Measurements from ENCODE around the gene WDFY2.

Gene WDFY2

DNA sequence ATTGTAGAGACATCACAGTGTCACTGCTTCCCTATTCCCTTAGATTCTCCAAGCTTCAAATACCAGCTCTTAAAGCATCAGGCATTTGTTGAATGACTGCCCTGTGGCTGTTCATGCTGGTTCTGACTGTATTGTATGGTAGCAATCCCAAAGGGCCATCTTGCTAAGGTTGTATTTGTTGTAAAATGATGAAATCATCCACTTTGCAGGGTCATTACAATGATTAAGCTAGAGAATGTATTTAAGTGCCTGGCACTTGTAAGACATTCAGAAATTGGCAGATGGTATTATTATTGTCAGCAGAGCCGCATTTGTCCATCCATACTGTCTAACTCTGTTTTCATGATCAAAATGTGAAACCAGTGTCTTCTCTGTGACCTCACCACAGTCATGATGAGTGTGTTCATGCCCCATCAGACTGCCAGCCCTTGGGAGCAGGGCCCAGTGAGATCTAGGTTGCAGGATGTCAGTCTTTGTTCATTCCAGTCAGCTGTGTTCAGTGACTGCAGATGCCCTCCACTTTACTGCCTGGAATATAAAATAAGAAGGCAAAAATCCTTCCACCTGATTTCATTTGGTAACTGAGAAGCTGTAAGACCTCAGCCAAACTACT, 133.6 kb downstream of the WDFY2 start:
- no peak for DNase-seq

DNA sequence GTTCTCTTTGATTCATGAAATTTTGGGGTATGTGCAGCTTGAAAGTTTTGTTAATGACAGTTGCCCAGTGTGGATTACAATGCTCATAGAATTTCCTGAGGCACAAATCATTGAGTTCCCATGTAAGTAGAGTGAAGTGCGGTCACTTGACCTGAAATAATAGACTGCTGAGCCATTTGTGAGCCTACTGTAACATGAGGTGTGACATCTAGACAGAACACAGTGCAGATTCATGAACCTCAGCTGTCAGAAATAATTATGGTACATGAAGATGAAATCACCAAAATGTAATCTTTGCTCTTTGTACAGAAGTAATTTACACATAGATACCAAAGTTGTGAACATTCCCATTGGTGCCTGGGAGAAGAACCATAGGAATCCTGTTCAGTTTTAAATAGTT, 135.1 kb downstream of the WDFY2 start:
- DNase-seq: no peak

DNA sequence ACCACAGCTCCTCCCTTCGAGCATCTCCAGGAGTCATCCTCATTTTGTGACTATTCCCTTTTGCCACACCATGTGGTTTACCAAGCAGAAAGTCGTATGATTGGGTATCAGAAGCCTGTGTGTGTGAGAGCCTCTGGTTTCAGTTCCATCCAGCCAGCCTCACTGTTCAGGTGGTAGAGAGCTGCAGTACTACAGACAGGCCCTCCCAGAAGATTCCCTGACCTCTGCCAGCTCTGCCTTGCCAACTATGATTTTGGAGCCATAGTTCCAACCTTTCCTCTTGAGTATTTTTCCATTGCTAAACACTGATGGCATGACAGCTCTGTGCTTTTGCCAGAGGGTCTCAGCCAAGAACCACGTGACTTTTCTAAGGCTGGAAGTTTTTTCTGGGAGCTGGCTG, 137.2 kb downstream of the WDFY2 start:
- no peak for DNase-seq

DNA sequence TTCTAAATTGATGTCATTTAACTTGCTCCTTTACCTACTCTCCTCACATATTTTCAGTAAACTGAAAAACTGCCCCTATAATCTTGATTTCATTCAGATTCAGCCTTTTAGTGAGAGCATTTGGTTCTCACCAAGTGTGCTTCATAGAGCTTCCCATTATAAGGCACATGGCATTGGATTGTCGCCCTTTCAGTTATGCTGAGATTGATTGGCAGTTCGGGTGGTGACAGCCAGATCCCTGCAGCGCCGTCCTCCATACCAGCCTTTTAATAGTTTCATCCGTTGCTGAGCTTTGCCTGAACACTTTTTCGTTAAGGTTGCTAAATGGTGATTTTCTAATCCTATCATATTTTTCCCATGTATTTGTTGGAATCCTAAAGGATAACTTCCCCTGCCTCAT, 139.3 kb downstream of the WDFY2 start:
- DNase-seq: no peak

DNA sequence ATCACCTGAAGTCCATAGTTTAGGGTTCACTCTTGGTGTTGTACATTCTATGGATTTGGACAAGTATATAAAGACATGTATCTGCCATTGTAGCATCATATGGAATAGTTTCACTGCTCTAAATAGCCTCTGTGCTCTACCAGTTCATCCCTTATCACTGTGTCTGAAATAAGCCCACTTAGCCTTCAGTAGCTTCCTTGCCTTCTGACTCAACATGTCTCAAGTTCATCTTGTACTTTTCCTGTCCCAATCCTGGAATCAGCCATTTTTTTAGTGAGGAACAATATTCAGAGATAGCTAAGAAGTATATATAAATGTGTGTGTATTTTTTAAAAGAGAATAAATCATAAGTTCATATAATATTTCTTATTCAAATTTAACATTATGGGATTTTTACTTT, 140.5 kb downstream of the WDFY2 start:
- DNase-seq: no peak

DNA sequence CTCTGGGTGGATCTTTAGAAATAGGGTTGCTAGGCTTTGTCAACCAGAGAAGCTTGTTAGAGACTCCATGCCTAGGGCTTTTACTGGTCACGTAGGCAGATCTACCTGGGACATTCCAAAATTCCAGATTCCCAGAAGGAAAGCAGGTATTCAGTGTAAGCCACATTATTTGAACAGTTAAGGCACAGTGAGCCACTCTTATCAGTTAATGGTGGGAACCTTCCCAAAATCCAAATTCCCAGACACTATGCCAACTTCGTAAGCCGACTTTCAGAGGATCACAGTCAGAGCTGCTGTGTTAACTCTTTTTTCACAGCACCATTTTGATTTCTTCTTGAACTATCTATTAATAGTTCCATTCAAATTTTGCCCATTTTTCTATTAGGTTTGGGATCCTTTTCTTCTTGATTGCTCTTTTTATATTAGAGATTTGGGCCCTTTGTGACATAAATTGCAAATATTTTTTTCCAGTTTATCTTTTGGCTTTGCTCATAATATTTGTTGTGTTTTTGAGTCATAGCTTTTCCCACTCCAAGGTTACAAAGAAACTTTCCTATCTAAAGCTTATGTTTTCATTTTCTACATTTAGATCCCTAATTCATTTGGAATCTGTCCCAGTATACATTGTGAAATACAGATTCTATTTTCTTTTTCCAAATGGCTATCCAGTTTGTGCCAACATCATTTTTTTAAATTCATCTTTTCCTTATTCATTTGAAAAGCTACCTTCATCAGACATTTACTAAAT, 142.4 kb downstream of the WDFY2 start:
- no peak for DNase-seq

DNA sequence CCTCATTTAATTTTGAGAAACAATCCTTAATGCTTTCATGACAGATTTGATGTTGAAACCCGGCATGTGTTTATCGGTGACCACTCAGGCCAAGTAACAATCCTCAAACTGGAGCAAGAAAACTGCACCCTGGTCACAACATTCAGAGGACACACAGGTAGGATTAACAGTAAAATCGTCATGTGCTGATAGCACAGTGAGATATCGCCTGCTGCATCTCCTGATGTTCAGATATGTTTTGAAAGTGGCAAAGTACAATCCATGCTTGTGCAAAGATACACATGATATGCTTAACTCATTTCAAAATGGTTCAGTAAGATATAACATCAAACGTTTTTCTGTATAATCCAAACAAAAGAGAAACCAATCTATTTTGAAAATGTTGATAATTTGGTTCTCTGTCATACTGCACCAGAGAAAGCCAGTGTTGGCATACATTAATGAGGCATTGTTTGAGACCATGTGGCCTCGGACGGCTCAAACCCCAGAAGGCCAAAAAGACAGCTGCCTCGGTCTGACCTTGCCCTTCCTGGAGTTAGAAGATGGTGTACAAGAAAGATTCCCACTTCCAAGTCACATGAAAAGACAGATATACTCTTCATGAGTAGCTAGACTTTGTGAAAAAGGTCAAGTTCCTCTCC, 143.5 kb downstream of the WDFY2 start:
- DNase-seq: no peak

DNA sequence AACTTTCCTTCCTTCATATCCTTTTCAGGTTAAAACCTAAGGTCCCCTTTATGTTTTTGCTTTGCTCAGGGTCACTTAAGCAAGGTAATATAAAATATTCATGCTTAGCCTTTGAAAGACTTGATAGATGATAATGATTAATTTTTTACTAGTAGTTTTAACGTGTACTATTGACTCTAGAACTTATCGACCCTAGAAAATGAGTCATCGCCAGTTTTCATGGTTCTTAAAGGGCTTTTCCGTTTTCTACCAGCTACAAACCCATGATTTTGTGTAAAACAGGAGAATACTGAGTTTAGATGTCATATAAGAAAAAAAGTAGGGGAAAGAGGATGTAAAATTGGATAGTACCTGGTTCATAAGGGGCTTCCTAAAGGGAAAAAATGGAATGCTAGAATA, 144.0 kb downstream of the WDFY2 start:
- no peak for DNase-seq

DNA sequence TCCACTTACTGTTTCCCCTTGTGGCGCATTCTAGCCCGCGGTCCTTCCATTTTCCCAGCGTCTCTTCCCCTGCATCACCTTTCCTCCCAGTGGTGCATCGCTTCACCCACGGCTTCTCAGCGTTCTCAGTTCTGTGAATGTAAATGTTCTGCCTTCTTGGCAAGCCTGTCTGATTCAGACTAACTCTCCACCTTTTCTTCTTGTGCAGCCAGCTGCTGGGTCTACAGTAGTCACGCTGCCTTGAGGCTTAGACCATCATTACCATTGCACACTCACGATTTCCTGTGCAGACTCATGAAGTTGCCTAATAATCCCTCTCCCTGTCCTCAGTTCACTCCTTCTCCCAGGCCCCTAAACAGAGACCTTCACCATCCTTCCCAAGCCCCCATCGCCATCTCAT, 144.7 kb downstream of the WDFY2 start:
- DNase-seq: no peak

DNA sequence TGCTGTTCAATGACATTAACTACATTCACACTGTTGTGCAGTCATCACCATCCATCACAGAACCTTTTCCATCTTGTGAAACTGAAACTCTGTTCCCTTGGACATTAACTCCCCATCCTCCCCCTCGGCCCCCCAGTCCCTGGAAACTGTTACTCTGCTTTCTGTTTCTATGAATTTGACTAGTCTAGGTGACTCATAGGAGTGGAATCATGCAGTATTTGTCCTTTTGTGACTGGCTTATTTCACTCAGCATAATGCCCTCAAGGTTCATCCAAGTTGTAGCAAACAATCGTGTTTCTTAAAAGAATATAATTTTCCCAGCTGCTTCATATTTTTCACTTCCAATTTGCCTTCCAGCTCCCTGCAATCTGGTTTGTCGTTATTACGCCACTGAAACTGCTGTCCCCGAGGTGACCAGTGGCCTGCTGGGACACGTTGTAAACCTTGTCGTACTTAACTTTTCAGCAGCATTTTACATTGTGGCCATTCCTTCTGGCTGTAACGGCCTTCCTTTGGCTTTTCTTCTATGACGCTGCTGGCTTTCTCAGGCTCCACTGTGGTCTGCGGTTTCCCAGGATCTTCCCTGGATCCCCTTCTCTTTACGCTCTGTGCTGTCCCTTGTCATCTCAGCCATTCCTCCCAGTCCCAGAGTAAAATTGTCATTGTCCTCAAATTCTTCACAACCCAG, 145.7 kb downstream of the WDFY2 start:
- no peak for DNase-seq

DNA sequence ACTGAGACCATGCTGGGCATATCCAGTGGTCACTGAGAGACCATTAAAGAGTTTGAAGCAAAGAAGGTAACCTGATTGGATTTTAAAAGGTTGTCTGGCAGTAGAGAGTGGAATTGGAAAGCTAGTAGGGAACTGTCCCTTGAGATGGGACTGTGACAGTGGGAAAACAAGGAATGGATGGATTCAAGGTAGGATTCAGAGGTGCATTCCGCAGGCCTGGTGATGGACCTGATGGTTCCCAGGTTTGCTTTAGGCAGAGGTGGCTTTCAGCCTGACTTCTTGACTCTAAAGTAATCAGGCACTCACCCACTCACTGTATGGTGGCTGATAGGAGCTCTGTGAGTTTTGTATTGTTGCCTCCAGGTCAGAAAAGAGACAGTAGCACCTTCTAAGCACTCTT, 146.7 kb downstream of the WDFY2 start:
- no peak for DNase-seq

DNA sequence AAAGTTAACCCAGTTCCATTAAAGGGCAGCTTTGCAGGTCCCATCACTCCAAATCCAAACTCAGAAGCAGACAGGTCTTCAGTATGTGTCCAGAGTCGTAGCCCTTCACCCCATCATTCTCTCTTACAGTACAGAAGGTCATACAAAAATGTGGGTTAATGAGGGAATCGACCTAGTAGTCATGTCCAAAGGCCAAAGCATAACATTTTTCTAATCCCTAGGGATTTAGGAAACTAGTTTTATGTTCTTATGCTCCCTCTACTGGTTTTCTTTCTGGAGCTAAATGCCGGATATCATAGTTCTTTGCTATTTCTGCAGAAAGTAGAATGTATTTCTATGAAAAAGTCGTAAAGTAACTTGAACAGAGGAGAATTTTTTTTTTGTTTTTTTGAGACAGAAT, 147.5 kb downstream of the WDFY2 start:
- no peak for DNase-seq

DNA sequence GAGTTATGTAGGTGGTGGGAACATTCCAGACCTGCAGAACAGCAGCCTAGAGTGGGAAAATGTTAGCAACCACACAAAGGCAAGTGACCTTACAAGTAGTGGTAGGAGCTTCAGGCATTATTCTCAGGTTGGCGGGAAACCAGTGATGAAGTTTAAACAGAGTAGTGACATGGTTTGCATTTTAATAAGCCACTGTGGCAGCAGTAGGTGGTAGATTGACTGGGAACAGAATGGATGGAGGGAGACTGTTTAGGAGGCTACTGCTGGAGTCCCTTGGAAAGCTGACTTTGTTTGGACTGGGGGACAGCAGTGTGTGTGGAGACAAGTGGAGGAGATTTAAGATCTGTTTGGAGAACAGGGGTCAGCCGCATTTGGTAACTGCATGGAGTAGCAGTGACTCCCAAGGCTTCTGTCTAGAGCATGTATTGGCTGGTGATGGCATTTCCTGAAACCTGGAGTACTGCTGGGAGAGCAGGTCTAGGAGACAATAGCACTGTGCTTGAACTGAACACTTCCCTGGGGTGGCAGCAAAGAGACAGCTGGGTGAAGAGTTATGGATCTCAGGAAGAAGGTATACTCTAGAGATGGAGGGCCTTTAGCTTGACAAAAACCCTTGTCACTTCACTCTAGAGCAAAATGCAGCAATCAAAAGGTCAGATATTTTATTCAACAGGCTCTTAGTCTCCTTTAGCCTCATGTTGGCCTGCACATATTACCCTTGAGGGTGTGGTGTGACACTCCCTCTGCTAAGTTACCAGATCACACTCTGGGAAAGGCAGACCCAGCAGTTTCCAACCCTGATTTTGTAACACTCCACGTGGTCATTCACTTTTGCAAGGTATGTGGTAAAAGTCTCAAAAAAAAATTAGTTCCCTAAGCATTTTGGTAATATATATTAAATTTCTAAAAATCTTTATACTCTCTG, 149.4 kb downstream of the WDFY2 start:
- no peak for DNase-seq

DNA sequence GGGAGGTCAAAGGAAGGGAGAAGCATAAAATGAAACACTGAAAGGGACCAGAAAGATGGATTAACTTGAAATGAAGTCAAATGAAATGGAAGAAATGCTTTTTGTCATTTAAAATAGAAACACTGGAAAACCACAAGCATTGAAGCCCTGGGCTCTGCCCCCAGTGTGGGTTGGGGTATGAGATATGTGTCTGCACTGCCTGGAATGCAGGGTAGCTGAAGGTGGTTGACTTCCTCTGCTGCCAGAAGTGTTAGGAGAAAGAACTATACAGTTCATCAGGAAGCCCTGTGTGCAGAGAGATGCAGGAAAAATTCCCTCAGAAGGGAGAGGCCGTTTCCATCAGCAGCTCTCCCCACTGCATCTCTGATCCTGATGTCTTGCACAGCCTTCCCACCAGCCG, 150.5 kb downstream of the WDFY2 start:
- DNase-seq: no peak

DNA sequence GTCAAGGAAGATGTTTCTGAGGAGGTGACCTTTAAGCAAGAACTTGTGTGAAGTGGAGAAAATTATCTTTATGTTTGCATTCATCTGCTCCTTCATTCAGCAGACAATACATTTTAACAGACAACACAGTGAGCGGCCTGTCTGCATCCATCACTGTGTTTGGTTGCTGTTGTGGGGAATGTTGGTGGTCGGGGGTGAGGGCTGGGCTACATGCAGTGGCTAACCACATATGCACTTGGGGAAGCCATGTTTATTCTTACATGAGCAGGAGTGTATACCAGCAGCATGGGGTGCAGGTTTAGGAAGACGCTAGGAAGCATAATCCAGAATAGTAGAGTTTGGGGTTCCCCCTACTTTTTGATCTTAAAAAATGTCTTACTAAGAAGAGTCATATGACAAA, 153.3 kb downstream of the WDFY2 start:
- no peak for DNase-seq

DNA sequence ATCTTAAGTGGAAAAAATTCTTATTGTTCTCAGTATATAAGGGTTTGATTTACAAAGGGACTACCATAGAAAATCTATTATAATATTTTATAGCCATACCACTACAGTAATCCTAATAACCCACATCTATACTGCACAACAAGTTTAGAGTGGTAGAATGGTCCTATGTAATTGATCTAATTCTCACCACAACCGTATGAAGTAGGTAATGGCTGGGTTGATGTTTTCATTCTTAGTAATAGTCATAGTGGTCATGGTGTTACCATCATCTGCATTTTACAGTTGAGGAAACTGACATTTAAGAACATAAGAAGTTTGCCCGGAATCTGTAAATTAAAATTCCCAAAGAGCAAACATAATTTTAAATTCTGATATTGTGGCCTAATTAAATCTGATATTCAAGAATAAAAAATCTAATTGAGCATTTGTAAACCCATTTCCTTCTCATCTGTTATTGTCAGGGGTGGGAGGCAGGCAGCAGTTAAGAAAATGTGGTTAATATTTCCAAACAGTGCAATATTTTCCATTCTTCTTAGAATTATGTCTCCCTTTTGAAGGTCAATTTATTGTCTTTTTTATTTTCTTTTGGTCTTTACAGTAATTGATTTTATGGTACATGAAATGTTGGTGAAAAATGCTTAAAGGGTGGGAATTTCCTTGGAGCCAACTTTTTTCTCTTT, 154.1 kb downstream of the WDFY2 start:
- no peak for DNase-seq

DNA sequence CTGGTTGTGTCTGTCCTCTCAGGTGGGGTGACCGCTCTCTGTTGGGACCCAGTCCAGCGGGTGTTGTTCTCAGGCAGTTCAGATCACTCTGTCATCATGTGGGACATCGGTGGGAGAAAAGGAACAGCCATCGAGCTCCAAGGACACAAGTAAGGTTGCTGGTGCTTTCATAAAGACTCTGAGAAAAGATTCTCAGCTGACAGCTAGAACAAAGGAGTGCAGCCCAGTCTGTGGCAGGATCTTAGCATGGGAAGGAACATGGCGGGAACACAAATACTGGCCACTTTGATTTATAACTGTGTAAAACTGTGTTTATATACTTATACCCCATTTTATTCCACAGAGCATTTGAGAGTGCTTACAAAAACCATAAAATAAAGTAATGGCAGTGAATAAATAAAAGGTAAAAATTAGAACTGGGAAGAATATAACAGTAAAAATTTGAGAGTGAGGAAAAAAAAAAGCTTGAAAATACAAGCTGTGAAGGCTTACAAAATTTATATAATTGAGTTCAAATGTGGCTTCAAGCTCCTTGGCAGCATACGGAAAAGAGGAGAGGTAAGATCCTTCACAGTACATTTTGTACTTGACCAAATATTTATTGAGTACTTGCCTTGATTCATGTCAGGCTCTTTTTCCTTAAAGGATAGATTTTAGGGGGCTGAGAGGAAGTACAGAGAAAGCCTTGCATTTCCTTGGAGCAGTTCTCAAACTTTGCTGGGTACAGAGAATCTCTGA, 154.9 kb downstream of the WDFY2 start:
- DNase-seq: no peak

DNA sequence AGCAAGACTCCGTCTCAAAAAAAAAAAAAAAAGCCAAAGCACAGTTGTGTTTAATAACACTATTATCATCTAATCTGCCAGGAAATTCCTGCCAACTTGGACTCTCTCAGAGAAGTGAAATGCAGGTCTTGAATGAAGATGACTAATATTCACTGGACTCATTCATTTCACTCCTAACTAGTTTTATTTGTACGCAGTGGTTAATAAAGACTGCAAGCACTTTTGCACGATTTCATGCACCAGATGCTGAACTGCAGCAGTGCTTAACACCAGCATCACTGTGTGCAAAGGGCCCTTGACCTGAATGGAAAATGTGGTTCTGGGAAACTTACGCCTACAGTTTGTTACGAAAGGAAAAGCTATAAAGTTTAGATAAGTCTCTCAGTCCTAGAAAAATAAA, 156.4 kb downstream of the WDFY2 start:
- DNase-seq: no peak

DNA sequence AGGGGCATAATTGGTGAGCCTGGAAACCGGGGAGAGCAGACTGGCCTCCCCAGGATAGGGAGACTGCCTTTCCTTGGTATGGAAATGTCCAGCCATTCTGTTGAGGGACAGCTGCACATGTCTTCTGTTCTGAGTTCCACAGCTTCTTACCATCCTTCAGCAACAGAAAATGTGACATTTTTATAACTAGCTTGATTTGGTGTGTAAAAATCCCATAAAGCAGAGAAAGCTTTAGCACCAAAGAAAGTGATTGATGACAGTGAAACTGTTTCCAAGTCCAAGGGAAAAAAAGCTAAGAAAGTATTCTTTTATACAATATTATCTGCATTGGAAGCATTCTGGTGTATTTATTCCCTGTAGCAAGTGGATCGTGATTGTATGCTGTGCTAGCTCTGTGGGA, 157.8 kb downstream of the WDFY2 start:
- no peak for DNase-seq

DNA sequence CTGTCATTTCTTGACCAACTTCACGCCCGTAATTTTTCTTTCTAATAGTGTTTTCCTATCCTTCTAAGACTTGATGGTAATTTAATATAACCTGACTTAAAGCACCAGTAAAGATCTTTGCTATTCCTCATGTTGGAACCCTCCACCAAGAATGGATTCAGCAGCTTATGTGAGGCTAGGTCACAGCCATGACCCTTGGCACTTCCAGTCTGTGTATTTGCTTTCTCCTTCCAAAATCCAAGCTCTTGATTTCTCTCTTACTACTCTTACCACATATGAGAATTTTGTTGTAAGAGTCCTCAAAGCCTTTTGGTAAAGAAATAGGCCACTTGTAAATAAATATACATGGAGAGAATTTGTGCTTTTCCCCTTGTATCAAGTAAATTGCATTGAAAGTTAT, 158.3 kb downstream of the WDFY2 start:
- DNase-seq: no peak

DNA sequence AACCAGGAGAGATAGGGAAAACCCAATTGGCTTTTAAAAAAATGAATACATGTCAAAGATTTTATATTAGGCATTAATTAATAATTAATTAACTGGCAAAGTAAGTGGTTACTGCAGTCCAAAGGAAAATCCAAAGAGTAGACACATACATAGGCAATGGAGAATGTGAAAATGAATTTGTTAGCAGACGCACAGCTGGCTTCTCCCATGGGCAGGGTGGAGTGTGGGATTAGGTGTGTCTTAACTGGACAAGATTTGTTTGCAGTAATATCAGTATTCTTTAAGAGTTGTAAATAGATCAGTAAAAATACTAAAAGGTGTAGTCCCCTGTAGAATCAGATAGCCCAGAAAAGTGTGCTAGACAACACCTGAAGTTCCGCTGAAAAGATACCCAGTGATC, 161.0 kb downstream of the WDFY2 start:
- no peak for DNase-seq

DNA sequence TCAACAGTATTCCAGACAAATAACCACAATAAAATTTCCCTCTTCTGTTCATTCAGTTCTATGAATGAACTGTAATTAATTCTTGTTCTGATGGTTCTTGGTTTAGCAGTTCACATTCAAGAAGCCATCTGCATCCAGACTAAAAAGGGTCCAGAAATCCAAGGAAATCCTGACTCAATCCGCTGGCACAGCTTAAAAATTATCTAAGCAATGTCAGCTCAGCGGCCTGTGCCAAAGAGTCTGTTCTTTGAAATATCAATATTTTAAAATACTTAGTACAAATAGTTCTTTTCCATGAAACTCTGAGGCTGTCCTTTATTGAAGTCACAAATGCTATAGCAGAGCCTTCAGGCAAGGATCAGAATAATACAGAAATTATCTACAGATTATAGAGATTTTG, 162.5 kb downstream of the WDFY2 start:
- DNase-seq: no peak

Data from activated T-cell treated with anti-CD3 and anti-CD28 coated beads, Interleukin-2, amount 50 U/mL, for 1 hour (primary cell).